H1 (cell line): ENCODE measurements around the gene POLR3A. TPM values are rescaled to one million over a fixed set of nuclear protein-coding genes. Genes with fewer than 3 reads are reported as not detected.

Source experiments
- SIRT6 ChIP-seq: IDR thresholded peaks from one replicate; pipeline ENCODE4 v1.7.1; 2012; ENCODE audit warnings: low read length, inconsistent platforms
- polyA plus RNA-seq, 7 experiments: library from polyadenylated mRNA; depleted of rRNA in 3 of 7; stranded (reverse) in 5 of 7; unstranded in 2 of 7; fragments of >200 nt in 5 of 7; fragments of 200-250 nt in 2 of 7; gene quantifications; 1 replicate in 5 of 7; 2 replicates in 1 of 7; 4 replicates in 1 of 7; pipeline versions ENCODE4 v1.2.1 to v1.2.3, GENCODE V29; 2011 to 2013; ENCODE audit warnings: missing spikeins in 2 of 7, mixed read lengths in 2 of 7
- total RNA-seq: library from RNA; stranded (reverse); fragmentation: NEBNext Ultra II Directional; extraction: Animal tissue kit (Norgen Biotek cat#: 25700); gene quantifications from 2 replicates; pipeline ENCODE4 v1.2.1, GENCODE V29; 2021

Gene POLR3A
- total and polyA plus RNA-seq, 2 of the 8 experiments (the other 6 are each of a cell fraction or from before 2014, with no cell fraction given): 11.3 to 38.6 TPM

- no peak for TF ChIP-seq SIRT6
- TF ChIP-seq, all 59 proteins: peak for 23
Observed at GRCh38 chr10:78033637-78034470, 4.5 kb upstream of the POLR3A start, which contains the start of gene RPS24 (continued).
